IPS-20b (cell line): Measurements from ENCODE around the gene ATP10A.

Source experiments
- H3K27ac ChIP-seq: one replicate; pipeline ENCODE4 v1.5.1; 2013; ENCODE audit warnings: low read length
- H3K27me3 ChIP-seq: 2 replicates; pipeline ENCODE4 v1.6.1; 2013; ENCODE audit warnings: mild to moderate bottlenecking, low read length, inconsistent platforms; ENCODE audit not compliant: insufficient read depth
- H3K36me3 ChIP-seq: 2 replicates; pipeline ENCODE4 v1.6.1; 2013; ENCODE audit warnings: low read depth, mild to moderate bottlenecking, inconsistent platforms, low read length, moderate library complexity; ENCODE audit not compliant: insufficient read depth
- H3K4me1 ChIP-seq: 2 replicates; pipeline ENCODE4 v1.6.1; 2013; ENCODE audit warnings: mild to moderate bottlenecking, control low read depth, inconsistent platforms, low read length, moderate library complexity; ENCODE audit not compliant: insufficient read depth
- H3K4me3 ChIP-seq: 2 replicates; pipeline ENCODE4 v1.5.1; 2013; ENCODE audit warnings: mild to moderate bottlenecking, low read length, inconsistent platforms
- H3K9ac ChIP-seq: 2 replicates; pipeline ENCODE4 v1.6.1; 2013; ENCODE audit warnings: low read depth, mild to moderate bottlenecking, inconsistent platforms, low read length, moderate library complexity
- H3K9me3 ChIP-seq: 2 replicates; pipeline ENCODE4 v1.6.1; 2013; ENCODE audit warnings: mild to moderate bottlenecking, low read depth, low read length, inconsistent platforms; ENCODE audit not compliant: insufficient read depth

ATP10A gene

DNA sequence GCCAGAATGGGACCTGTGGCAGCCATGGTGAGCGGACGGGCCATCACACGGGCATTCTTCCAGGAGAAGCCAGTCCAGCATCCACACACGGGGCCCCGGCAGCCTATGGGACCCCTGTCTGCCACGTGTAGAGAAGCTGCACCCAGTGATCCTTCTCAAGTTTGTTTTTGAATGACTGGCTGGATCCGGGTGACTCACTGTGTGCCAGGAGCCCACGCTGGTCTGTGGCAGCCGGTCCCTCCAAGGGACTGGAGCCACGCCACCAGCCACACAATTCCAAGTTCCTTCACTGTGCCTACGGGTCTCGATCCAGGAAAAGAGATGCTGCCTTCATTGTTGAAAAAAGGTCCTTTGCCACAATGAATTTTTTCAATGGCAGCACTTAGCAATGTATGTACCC is 58.1 kb downstream of the ATP10A start:
- no peaks in the 10 kb centered on the region for H3K27me3 ChIP-seq
- no peak overlapping the region for H3K4me3 ChIP-seq
- peaks cover 5% of the 10 kb centered on the region; the same call in 1 of the 2 replicates for H3K4me1 ChIP-seq
- no peaks in the 10 kb centered on the region for H3K9me3 ChIP-seq
- H3K27ac ChIP-seq, result no peak overlapping the region
- no peak overlapping the region for H3K9ac ChIP-seq
- no peaks in the 10 kb centered on the region for H3K36me3 ChIP-seq

GRCh38 chr15:25804451-25804850 is 58.7 kb downstream of the ATP10A start:
- no peak overlapping the region for H3K9ac ChIP-seq

GRCh38 chr15:25803541-25803940 is 59.6 kb downstream of the ATP10A start:
- Histone ChIP-seq H3K27ac (no peak overlapping the region), H3K27me3 (no peaks in the 10 kb centered on the region), H3K36me3 (no peaks in the 10 kb centered on the region), H3K4me1 (peaks cover 8% of the 10 kb centered on the region; the same call in 1 of the 2 replicates), H3K9ac (no peak overlapping the region), H3K9me3 (no peaks in the 10 kb centered on the region), H3K4me3 (no peak overlapping the region)

More at GRCh38 chr15:25804451-25804850, 58.7 kb downstream of the ATP10A start:
- H3K9me3 ChIP-seq, result no peaks in the 10 kb centered on the region
- no peak overlapping the region for H3K4me3 ChIP-seq
- no peaks in the 10 kb centered on the region for H3K27me3 ChIP-seq
- H3K4me1 ChIP-seq, result peaks cover 8% of the 10 kb centered on the region; the same call in 1 of the 2 replicates
- no peaks in the 10 kb centered on the region for H3K36me3 ChIP-seq
- no peak overlapping the region for H3K27ac ChIP-seq

GRCh38 chr15:25803036-25803435 is 60.1 kb downstream of the ATP10A start:
- no peaks in the 10 kb centered on the region for H3K9me3 ChIP-seq
- H3K4me3 ChIP-seq, result no peak overlapping the region
- peaks cover 8% of the 10 kb centered on the region; the same call in 1 of the 2 replicates for H3K4me1 ChIP-seq
- no peak overlapping the region for H3K9ac ChIP-seq
- no peaks in the 10 kb centered on the region for H3K36me3 ChIP-seq
- no peak overlapping the region for H3K27ac ChIP-seq
- H3K27me3 ChIP-seq, result no peaks in the 10 kb centered on the region

GRCh38 chr15:25802285-25802830 is 60.8 kb downstream of the ATP10A start:
- Histone ChIP-seq H3K27me3 (no peaks in the 10 kb centered on the region), H3K4me3 (no peak overlapping the region), H3K9ac (no peak overlapping the region), H3K36me3 (no peaks in the 10 kb centered on the region), H3K9me3 (no peaks in the 10 kb centered on the region), H3K4me1 (peaks cover 8% of the 10 kb centered on the region; the same call in 1 of the 2 replicates), H3K27ac (no peak overlapping the region)

DNA sequence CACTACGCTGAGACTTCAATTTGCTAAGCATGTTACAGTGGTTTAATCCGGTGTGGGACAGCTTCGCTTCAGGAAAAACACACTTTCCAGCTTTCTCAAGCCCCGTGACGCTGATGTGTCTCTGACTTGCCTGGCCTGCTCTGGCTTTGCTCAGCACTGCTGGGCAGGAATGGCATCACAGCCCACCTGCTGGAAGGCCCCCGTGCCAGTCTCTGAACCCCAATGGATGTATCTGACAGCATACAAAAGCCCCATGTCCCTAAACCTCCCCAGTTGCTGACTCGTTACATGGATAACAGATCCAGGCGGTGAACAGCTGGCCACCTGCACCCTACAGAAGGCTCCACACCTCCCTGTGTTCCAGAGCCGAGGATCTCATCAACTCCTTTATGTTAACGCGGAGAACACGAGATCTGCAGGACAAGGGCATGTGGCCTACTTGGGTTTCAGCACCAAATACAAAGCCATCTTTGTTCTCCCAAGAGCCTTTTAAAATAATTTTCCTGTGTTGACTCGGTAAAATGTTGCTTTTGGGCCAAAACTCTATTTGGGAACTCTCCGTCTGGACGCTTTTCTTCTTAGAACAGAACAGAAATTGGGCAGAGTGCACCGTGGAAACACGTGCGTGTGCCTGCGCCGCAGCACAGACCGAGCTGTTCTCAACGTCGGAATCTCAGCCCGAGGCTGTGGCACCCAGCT is 61.4 kb downstream of the ATP10A start:
- Histone ChIP-seq H3K36me3 (no peaks in the 10 kb centered on the region), H3K27me3 (no peaks in the 10 kb centered on the region), H3K9me3 (no peaks in the 10 kb centered on the region), H3K4me1 (peaks cover 8% of the 10 kb centered on the region; the same call in 1 of the 2 replicates), H3K27ac (no peak overlapping the region), H3K9ac (no peak overlapping the region), H3K4me3 (no peak overlapping the region)

GRCh38 chr15:25800761-25801515 is 62.2 kb downstream of the ATP10A start:
- Histone ChIP-seq H3K4me3 (no peak overlapping the region), H3K27me3 (no peaks in the 10 kb centered on the region), H3K9ac (no peak overlapping the region), H3K27ac (no peak overlapping the region), H3K36me3 (no peaks in the 10 kb centered on the region), H3K4me1 (peaks cover 8% of the 10 kb centered on the region; the same call in 1 of the 2 replicates), H3K9me3 (no peaks in the 10 kb centered on the region)

- Histone ChIP-seq H3K4me1 (peaks cover 8% of the 10 kb centered on the region; the same call in 1 of the 2 replicates), H3K9me3 (no peaks in the 10 kb centered on the region), H3K27ac (no peak overlapping the region)
These were observed 63.0 kb downstream of the ATP10A start for GRCh38 chr15:25799906-25800700.

DNA sequence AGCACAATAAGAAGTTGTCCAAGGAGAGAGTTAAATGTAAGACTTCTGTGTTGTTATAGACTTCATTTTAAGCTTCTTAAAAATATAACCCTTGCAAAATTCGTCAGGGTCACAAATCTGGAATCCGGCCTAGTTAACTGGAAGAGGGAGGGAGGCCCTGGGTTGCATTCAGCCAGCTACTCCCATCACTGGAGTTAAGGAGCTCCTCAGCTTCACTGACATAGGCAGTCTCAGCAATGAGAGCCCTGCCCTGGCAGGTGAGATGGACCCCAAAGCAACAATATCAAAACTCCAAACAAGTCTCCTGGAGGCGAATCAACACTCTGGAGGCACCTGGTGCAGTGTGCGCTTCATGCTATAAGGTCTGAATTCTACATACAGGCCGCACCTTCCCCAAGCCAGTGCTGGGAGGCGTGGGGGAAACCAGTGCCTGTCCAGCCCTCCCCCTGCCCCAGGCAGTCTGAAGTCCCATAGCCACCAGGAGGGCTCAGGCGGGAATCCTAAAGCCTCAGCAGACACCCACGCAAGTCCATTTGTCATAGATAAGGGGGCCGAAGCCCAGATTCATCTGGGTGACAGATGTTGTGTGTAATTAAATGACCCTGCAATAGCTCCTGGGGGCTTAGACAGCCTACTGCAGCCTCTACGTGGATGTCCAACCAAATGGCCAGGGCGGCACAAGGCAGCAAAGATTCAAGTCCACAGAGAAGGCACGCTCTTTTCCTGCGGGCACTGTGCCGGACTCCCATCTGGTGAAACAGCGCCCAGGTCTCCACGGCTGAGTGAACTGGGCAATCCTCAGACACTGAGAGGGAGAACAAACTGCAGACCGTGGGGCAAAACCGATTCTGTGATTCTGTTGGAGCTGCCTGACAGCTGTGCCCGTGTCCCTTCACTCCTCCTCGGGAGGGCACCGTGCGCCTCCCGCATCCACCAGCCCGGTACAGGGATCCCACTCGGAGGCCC is 64.9 kb downstream of the ATP10A start:
- Histone ChIP-seq H3K9me3 (no peaks in the 10 kb centered on the region), H3K27ac (no peak overlapping the region), H3K4me3 (no peak overlapping the region), H3K9ac (no peak overlapping the region), H3K36me3 (no peaks in the 10 kb centered on the region), H3K4me1 (peaks cover 8% of the 10 kb centered on the region; the same call in 1 of the 2 replicates), H3K27me3 (no peaks in the 10 kb centered on the region)

More at GRCh38 chr15:25799906-25800700, 63.0 kb downstream of the ATP10A start:
- Histone ChIP-seq H3K36me3 (no peaks in the 10 kb centered on the region), H3K4me3 (no peak overlapping the region), H3K9ac (no peak overlapping the region), H3K27me3 (no peaks in the 10 kb centered on the region)

- Histone ChIP-seq H3K4me1 (peaks cover 8% of the 10 kb centered on the region; the same call in 1 of the 2 replicates), H3K4me3 (no peak overlapping the region)
These were observed 65.6 kb downstream of the ATP10A start for GRCh38 chr15:25797511-25797935.

More at GRCh38 chr15:25797511-25797935, 65.6 kb downstream of the ATP10A start:
- Histone ChIP-seq H3K27me3 (no peaks in the 10 kb centered on the region), H3K9ac (no peak overlapping the region), H3K36me3 (no peaks in the 10 kb centered on the region), H3K27ac (no peak overlapping the region), H3K9me3 (no peaks in the 10 kb centered on the region)
